Esophagus squamous epithelium (tissue), 5 donors: Measurements from ENCODE around the gene XRCC3. TPM values are rescaled to one million over a fixed set of nuclear protein-coding genes. Genes with fewer than 3 reads are reported as not detected.
A peak's percentile ranks its signal among the peaks of the same experiment; 100 is the strongest.

Experiments used
- DNase-seq: peaks from one replicate; lab custom pipeline; 2025; lab: John Stamatoyannopoulos, UW
- H3K27ac ChIP-seq, 4 donors: fragments of 200-600 bp; sonication (generic); one replicate each; pipeline ENCODE4 v1.5.1; 2016 to 2019; ENCODE audit warnings: mild to moderate bottlenecking in 1 of 4
- H3K27me3 ChIP-seq, 4 donors: fragments of 200-600 bp; sonication (generic); 1 replicate in 3 of 4; 2 replicates in 1 of 4; pipeline versions ENCODE4 v1.5.1 to v1.6.0; 2017 to 2021; ENCODE audit warnings: antibody characterized with exemption in 1 of 4
- H3K36me3 ChIP-seq, 3 donors: fragments of 200-600 bp; sonication (generic); one replicate each; pipeline ENCODE4 v1.5.1; 2016 to 2019
- H3K4me1 ChIP-seq, 3 donors: fragments of 200-600 bp; sonication (generic); one replicate each; pipeline ENCODE4 v1.5.1; 2017 to 2019
- H3K4me3 ChIP-seq, 4 donors: fragments of 200-600 bp; sonication (generic); 1 replicate in 3 of 4; 2 replicates in 1 of 4; pipeline ENCODE4 v1.5.1; 2016 to 2019; ENCODE audit warnings: mild to moderate bottlenecking in 2 of 4, moderate library complexity in 1 of 4
- H3K9me3 ChIP-seq, 3 donors: fragments of 200-600 bp; sonication (generic); one replicate each; pipeline ENCODE4 v1.5.1; 2016 to 2019
- POLR2A ChIP-seq, 4 donors: fragments of 450-650 bp; IDR thresholded peaks; one replicate each; pipeline ENCODE4 v1.6.1; 2017; ENCODE audit warnings: antibody characterized with exemption in 4 of 4, mild to moderate bottlenecking in 4 of 4, moderate library complexity in 3 of 4
- WGBS, 2 donors: methylation state at CpG; one replicate each; pipeline ENCODE4 v1.1.5; 2018; 5-methylcytosine and 5-hydroxymethylcytosine counted together
- intact Hi-C: fragments of 100-400 bp; cut with DNase I; formaldehyde crosslinking; loops from one replicate; pipeline ENCODE4 v1.15.0; 2022
- total RNA-seq, 4 donors: library from RNA; depleted of rRNA; stranded (reverse); fragments of >200 nt; gene quantifications; one replicate each; pipeline ENCODE4 v1.1.0, GENCODE V29; 2016
- TF ChIP-seq, protein P1 (sequence below), 6 experiments: fragments of 450-650 bp in 4 of 6; fragments of 200-600 bp in 2 of 6; sonication (generic) in 2 of 6; IDR thresholded peaks; one replicate each; pipeline ENCODE4 v1.5.1; 2016 to 2019; ENCODE audit warnings: antibody characterized with exemption in 6 of 6, mild to moderate bottlenecking in 4 of 6, moderate library complexity in 4 of 6
- donor health status: DM: yes; HTN: yes; CAD: no.

Gene XRCC3
- total RNA-seq, 4 donors from 2014 or later, result 10.9 to 17.8 (median 12.6) TPM

- Histone ChIP-seq H3K27ac (peak overlapping the region in 1 of 4 donors; percentile 17), H3K36me3 (peaks cover 8 to 98% (median 23%) of the 10 kb centered on the region in 3 donors), H3K9me3 (no peaks in the 10 kb centered on the region), H3K4me1 (peaks cover 0 to 23% (median 1%) of the 10 kb centered on the region in 3 donors), H3K4me3 (no peak overlapping the region), H3K27me3 (no peaks in the 10 kb centered on the region)
- WGBS, 2 donors, result 88 to 91% methylated on average over 12 to 14 of the region's 14 CpGs
- DNase-seq, result no peak
- TF ChIP-seq, protein P1, sequence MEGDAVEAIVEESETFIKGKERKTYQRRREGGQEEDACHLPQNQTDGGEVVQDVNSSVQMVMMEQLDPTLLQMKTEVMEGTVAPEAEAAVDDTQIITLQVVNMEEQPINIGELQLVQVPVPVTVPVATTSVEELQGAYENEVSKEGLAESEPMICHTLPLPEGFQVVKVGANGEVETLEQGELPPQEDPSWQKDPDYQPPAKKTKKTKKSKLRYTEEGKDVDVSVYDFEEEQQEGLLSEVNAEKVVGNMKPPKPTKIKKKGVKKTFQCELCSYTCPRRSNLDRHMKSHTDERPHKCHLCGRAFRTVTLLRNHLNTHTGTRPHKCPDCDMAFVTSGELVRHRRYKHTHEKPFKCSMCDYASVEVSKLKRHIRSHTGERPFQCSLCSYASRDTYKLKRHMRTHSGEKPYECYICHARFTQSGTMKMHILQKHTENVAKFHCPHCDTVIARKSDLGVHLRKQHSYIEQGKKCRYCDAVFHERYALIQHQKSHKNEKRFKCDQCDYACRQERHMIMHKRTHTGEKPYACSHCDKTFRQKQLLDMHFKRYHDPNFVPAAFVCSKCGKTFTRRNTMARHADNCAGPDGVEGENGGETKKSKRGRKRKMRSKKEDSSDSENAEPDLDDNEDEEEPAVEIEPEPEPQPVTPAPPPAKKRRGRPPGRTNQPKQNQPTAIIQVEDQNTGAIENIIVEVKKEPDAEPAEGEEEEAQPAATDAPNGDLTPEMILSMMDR (IDR thresholded peaks at IDR 0.05), result no peak
- TF ChIP-seq POLR2A (IDR thresholded peaks at IDR 0.05), result no peak
- intact Hi-C loops, result no loop called here
Measured at GRCh38 chr14:103742499-103743255, 27.4 kb upstream of the XRCC3 start.

GRCh38 chr14:103741876-103742275 lies 26.6 kb upstream of the XRCC3 start:
- WGBS, 2 donors, result 80% methylated on average over 1 to 2 of the region's 9 CpGs
- H3K9me3 ChIP-seq, result no peaks in the 10 kb centered on the region
- peak overlapping the region in 2 of 4 donors; percentile 17 to 25 for H3K27ac ChIP-seq
- peaks cover 8 to 98% (median 23%) of the 10 kb centered on the region in 3 donors for H3K36me3 ChIP-seq
- peaks cover 3 to 31% (median 9%) of the 10 kb centered on the region in 3 donors for H3K4me1 ChIP-seq
- intact Hi-C loops, result no loop called here
- DNase-seq, result no peak
- no peaks in the 10 kb centered on the region for H3K27me3 ChIP-seq
- TF ChIP-seq, protein P1 (IDR thresholded peaks at IDR 0.05), result no peak
- no peak for TF ChIP-seq POLR2A (IDR thresholded peaks at IDR 0.05)
- no peak overlapping the region for H3K4me3 ChIP-seq

DNA sequence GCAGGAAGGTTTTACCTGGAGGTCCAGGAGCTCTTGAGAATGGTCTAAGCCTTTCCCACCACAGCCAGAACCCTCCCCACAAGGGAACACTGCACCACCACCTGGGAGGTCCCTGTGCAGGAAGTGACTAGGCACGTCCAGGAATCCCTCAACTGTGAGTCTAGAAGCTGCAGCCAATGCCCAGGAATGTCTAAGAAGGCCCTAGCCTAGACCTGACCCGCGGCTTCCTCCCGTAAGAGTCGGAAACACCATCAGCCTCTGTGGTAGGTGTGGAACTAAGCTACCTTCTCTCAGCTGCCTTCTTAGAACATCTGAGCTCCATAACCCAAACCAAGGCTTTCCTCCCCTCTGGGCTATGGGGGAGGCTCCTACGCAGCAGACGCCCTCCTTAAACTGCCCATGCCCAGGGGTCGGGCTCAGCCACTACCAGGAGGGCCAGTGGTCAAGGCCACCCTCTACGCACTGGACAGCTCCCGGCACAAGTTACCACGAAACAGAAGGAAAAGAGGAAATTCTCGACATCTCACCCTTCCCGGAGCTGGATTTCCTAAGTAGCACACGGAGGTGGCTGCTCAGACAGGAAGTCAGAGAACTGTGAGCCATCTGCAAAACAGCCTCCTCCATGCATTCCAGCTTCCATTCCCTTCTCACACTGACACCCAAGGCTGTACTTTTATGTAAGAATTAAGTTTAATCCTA lies 25.9 kb upstream of the XRCC3 start:
- no peak overlapping the region for H3K4me3 ChIP-seq
- H3K9me3 ChIP-seq, result no peaks in the 10 kb centered on the region
- DNase-seq, result no peak
- H3K4me1 ChIP-seq, result peaks cover 10 to 38% (median 17%) of the 10 kb centered on the region in 3 donors
- TF ChIP-seq, protein P1 (IDR thresholded peaks at IDR 0.05), result no peak
- TF ChIP-seq POLR2A (IDR thresholded peaks at IDR 0.05), result no peak
- peak overlapping the region in 1 of 4 donors; percentile 25 for H3K27ac ChIP-seq
- WGBS, 2 donors, result 60 to 80% methylated on average over 4 to 8 of the region's 14 CpGs
- peaks cover 8 to 98% (median 23%) of the 10 kb centered on the region in 3 donors for H3K36me3 ChIP-seq
- intact Hi-C loops, result no loop called here
- H3K27me3 ChIP-seq, result no peaks in the 10 kb centered on the region

- H3K36me3 ChIP-seq, result peaks cover 8 to 98% (median 23%) of the 10 kb centered on the region in 3 donors
- no peaks in the 10 kb centered on the region for H3K9me3 ChIP-seq
- peak overlapping the region in 1 of 4 donors; percentile 92 for H3K27ac ChIP-seq
- 89% methylated on average over 6 of the region's 30 CpGs; no CpG with 5 or more reads in 1 of the 2 donors for WGBS, 2 donors
- no peak for DNase-seq
- no peak overlapping the region for H3K4me3 ChIP-seq
- TF ChIP-seq, protein P1 (IDR thresholded peaks at IDR 0.05), result no peak
- no peak for TF ChIP-seq POLR2A (IDR thresholded peaks at IDR 0.05)
- intact Hi-C loops, result no loop called here
- peaks cover 22 to 50% (median 29%) of the 10 kb centered on the region in 3 donors for H3K4me1 ChIP-seq
- no peaks in the 10 kb centered on the region for H3K27me3 ChIP-seq
Measured at GRCh38 chr14:103739793-103740501, 24.7 kb upstream of the XRCC3 start.
